HG02678 (cell line): Measurements from ENCODE around the gene CACNG7.

Experiments used
- ATAC-seq: cut with Tn5 transposase; IDR thresholded peaks from one replicate; pipeline ENCODE4 v1.9.1; 2021; ENCODE audit warnings: mild to moderate bottlenecking, moderate library complexity; ENCODE audit not compliant: unreplicated experiment

The CACNG7 gene

GRCh38 chr19:53980539-53981375, 71.7 kb downstream of the CACNG7 start:
- no peak for ATAC-seq

DNA sequence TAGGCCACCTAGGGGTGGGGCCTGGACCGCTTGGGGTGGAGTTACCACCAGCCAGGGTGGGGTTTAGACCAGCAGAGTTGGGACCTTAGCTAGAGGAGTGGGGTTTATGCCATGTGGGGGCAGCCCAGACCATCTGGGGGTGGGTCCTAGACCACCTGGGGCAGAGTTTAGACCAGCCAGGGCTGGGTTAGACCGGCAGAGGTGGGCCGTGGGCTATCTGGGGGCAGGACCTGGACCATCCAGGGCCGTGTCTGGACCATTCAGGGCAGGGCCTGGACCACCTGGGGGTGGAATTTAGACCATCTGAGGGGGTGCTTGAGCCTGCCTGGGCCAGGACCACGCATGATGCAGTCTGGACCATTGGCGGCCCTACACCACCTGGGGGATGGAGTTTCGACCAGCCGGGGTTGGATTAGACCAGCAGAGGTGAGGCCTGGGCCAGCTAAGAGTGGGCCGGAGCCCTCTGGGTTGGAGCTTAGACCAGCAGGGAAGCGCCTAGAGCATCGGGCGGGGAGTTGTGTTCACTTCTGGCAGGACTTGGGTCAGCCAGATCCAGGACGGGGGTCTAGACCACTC, 72.4 kb downstream of the CACNG7 start:
- ATAC-seq: no peak

DNA sequence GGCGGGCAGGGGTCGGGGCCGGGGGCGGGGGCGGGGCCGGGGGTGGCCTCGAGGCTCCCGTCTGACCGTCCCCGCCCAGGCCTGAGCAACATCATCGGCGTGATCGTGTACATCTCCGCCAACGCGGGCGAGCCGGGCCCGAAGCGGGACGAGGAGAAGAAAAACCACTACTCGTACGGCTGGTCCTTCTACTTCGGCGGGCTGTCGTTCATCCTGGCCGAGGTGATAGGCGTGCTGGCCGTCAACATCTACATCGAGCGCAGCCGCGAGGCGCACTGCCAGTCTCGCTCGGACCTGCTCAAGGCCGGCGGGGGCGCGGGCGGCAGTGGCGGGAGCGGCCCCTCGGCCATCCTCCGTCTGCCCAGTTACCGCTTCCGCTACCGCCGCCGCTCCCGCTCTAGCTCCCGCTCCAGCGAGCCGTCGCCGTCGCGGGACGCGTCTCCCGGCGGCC, 72.9 kb downstream of the CACNG7 start:
- ATAC-seq: no peak

DNA sequence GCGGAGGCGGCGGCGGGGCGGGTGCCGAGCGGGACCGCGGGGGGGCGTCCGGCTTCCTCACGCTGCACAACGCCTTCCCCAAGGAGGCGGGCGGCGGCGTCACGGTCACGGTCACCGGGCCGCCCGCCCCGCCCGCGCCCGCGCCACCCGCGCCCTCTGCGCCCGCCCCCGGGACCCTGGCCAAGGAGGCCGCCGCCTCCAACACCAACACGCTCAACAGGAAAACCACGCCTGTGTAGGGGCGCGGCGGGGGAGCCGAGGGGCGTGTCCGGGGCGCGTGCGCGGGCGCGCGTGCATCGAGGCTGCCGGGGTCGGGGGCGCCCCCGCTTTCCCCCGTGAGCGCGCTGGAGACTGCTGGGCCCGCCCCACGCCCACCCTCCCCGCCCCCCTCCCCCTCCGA, 73.5 kb downstream of the CACNG7 start:
- no peak for ATAC-seq

GRCh38 chr19:53983457-53984289, 74.6 kb downstream of the CACNG7 start:
- no peak for ATAC-seq

GRCh38 chr19:53985863-53986262, 76.8 kb downstream of the CACNG7 start:
- no peak for ATAC-seq

DNA sequence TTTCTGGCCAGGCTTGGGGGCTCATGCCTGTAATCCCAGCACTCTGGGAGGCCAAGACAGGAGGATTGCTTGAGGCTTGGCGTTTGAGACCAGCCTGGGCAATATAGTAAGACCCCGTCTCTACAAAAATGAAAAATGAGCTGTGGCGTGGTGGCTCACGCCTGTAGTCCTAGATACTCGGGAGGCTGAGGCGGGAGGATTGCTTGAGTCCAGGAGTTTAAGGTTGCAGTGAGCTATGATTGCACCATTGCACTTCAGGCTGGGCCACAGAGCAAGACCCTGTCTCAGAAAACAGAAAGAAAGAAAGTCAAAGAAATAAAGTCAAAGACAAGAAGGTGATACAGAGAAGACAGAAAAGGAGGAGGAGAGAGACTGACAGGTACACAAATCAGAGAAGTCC, 79.9 kb downstream of the CACNG7 start:
- no peak for ATAC-seq

DNA sequence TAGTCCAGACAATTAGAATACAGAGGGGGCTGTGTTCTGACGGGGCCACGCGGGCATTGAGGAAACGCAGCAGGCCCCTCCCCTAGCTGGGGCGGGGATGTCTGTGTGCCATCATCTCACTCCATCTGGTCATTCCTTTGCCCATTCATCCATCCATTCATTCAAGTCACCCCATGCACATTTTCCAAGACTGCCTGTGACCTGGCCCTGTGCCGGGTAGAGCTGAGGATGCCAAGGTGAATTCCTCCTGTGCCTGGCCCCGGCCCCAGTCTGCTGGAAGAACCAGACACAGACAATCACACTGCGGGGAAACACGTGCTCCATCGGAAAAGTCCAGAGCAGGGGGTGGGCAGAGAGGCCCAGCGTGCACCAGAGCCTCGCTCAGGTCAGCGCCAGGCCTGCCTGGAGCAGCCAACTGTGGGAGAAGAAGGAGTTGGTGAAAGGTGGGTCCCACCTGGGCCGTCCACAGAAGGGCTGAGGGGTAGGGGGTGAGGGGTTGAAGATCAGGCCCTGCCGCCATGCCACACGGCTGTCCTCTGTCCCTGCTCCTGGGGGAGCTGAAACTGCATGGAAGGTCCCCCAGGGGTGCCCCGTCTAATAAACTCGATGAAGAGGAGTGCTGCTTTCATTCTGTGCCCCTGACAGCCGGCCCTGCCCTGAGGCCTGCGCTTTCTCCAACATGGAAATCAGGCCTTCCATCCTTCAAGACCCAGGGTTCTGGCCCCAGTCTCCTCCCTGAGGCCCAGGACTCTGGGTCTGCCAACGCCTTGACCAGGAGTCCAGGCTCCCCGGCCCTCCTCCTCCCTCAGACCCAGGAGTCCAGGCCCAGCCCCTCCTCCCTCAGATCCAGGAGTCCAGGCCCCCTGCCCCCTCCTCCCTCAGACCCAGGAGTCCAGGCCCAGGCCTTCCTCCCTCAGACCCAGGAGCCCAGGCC, 80.8 kb downstream of the CACNG7 start:
- no peak for ATAC-seq

DNA sequence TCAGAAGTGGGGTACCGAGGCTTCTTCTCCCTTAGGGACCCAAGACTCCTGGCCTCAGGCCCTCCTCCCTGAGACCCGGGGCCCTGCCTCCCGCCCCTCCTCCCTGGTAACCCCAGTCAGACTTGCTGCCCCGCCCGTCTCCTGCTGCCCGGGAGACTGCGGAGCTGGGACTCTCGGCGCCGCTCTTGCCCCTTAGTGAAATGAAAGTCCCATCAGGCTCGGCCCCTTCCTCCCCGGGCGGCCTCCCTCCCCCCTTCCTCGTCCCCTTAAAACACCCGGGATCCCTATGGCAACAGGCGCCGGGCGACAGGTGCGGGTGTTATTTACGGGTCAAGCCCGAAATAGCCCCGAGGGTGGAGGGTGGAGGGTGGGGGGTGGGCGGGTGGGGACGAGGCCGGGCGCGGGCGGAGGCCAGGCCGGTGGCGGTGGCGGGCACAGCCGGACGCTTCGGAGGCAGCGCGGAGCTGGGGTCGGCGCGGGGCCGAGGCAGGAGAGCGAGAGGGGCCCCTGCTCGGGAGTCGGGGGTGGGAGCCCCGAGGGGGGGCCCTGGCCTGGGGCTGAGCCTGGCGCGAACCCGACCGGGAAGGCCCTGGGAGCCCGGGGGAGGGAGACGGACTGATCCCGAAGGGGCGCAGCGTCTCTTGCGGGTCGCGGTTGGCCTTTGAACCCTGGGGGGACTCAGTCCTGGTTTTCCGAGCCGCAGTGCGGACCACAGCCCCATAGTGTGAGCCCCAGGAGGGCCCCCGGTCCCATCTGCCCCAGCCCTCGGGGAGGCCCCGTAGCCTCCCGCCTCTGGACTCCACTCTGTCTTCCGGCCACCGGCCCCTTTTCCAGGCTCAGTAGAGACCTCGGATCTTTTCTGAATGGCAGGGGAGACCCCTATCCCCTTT, 82.4 kb downstream of the CACNG7 start, which contains the start of gene CACNG6:
TSS of gene CACNG6 (plus strand) at position 414 of the 890 bp plus-strand sequence. CDS start 1,241 bp downstream, outside the sequence.
- ATAC-seq: no peak

- ATAC-seq: no peak
These were observed 83.1 kb downstream of the CACNG7 start for GRCh38 chr19:53992211-53992610.

- ATAC-seq: no peak
These were observed 83.7 kb downstream of the CACNG7 start for GRCh38 chr19:53992815-53993214.

- ATAC-seq: no peak
These were observed 84.4 kb downstream of the CACNG7 start for GRCh38 chr19:53993448-53993847.
